Measurements from ENCODE around the gene ZCCHC2. TPM values are rescaled to one million over a fixed set of nuclear protein-coding genes. Genes with fewer than 3 reads are reported as not detected.

Gene ZCCHC2
- total and polyA plus RNA-seq, 2 of the 8 experiments (the other 6 are each of a cell fraction or from before 2014, with no cell fraction given), result 13.5 to 18.6 TPM

- no peak for TF ChIP-seq CBX8 (IDR thresholded peaks at IDR 0.05; ENCODE audit: borderline replicate concordance, low read depth, low read length)
- TF ChIP-seq SRF (IDR thresholded peaks at IDR 0.05; ENCODE audit: low read depth, low read length), result no peak
- TF ChIP-seq TAF1 (IDR thresholded peaks at IDR 0.05; ENCODE audit: low read depth, low read length), result no peak
- no peak for TF ChIP-seq BRCA1 (IDR thresholded peaks at IDR 0.05; ENCODE audit: low read depth, low read length)
- TF ChIP-seq CBX5 (IDR thresholded peaks at IDR 0.05; ENCODE audit: low read depth, low read length), result no peak
Measured at GRCh38 chr18:62606106-62606505, 83.3 kb downstream of the ZCCHC2 start (continued).
